H1 (cell line): ENCODE measurements around the gene ZBTB18. TPM values are rescaled to one million over a fixed set of nuclear protein-coding genes. Genes with fewer than 3 reads are reported as not detected.
A peak's percentile ranks its signal among the peaks of the same experiment; 100 is the strongest.

Experiments used
- CTCF ChIA-PET: fragments of 300-600 bp; sonication (Branson Sonifier 250); formaldehyde crosslinking; loops from one replicate; lab custom pipeline; 2021; ENCODE audit not compliant: partially characterized antibody; lab: Charles Lee
- POLR2A ChIA-PET: fragments of 300-600 bp; sonication (Branson Sonifier 250); formaldehyde crosslinking; loops from one replicate; lab custom pipeline; 2021; ENCODE audit warnings: inconsistent platforms; ENCODE audit not compliant: partially characterized antibody; lab: Charles Lee
- DNase-seq, 2 experiments: peaks; one replicate each; pipeline versions ENCODE4 v3.0.0 to v3.0.0-alpha.2; 2010 to 2022; ENCODE audit warnings: low spot score in 2 of 2, low read depth in 1 of 2, mixed read lengths in 1 of 2
- FAIRE-seq: peaks from 2 replicates; lab custom pipeline; 2011; peaks lifted over from hg19 to GRCh38; lab: Jason Lieb, UNC
- H2AFZ ChIP-seq: 2 replicates; pipeline ENCODE4 v1.8.1; 2012; ENCODE audit warnings: low read length, inconsistent platforms
- H2AK5ac ChIP-seq: 2 replicates; pipeline ENCODE4 v1.6.1; 2013; ENCODE audit warnings: low read depth, low read length
- H2BK120ac ChIP-seq: replicated peaks from 2 replicates; pipeline ENCODE3; 2013; ENCODE audit warnings: low read depth, low read length, inconsistent platforms
- H2BK12ac ChIP-seq: 2 replicates; pipeline ENCODE4 v1.6.1; 2013; ENCODE audit warnings: low read depth, low read length
- H2BK15ac ChIP-seq: 2 replicates; pipeline ENCODE4 v1.6.1; 2013; ENCODE audit warnings: low read length
- H2BK20ac ChIP-seq: 2 replicates; pipeline ENCODE4 v1.6.1; 2013; ENCODE audit warnings: low read length
- H2BK5ac ChIP-seq: 2 replicates; pipeline ENCODE4 v1.6.1; 2013; ENCODE audit warnings: low read depth, low read length
- H3K14ac ChIP-seq: 2 replicates; pipeline ENCODE4 v1.6.1; 2013; ENCODE audit warnings: inconsistent platforms; ENCODE audit not compliant: insufficient read length
- H3K18ac ChIP-seq: 2 replicates; pipeline ENCODE4 v1.6.1; 2013; ENCODE audit warnings: low read length; ENCODE audit errors: extremely low read depth
- H3K23ac ChIP-seq: 2 replicates; pipeline ENCODE4 v1.6.1; 2013; ENCODE audit warnings: inconsistent platforms; ENCODE audit not compliant: insufficient read length
- H3K23me2 ChIP-seq: 2 replicates; pipeline ENCODE4 v1.6.1; 2013; ENCODE audit warnings: low read depth, low read length
- H3K27ac ChIP-seq: 2 replicates; pipeline ENCODE4 v1.6.1; 2011; ENCODE audit warnings: low read depth, low read length, inconsistent platforms
- H3K27me3 ChIP-seq, 4 experiments: replicated peaks in 1 of 4; 1 replicate in 1 of 4; 2 replicates in 3 of 4; pipeline versions ENCODE4 v1.6.1 to v1.8.1; 2011 to 2013; ENCODE audit warnings: low read length in 3 of 4, mild to moderate bottlenecking in 3 of 4, inconsistent platforms in 2 of 4, mixed read lengths in 2 of 4, moderate library complexity in 1 of 4; ENCODE audit not compliant: control insufficient read depth in 3 of 4, insufficient read depth in 3 of 4; ENCODE audit errors: extremely low read depth in 1 of 4
- H3K36me3 ChIP-seq, 4 experiments: 2 replicates each; pipeline versions ENCODE4 v1.6.1 to v1.8.1; 2011 to 2013; ENCODE audit warnings: mild to moderate bottlenecking in 4 of 4, low read length in 3 of 4, moderate library complexity in 2 of 4, control low read depth in 1 of 4, inconsistent platforms in 1 of 4; ENCODE audit not compliant: insufficient read depth in 4 of 4, control insufficient read depth in 2 of 4
- H3K4ac ChIP-seq: replicated peaks from 2 replicates; pipeline ENCODE3; 2013; ENCODE audit warnings: low read length, low read depth, mixed read lengths, inconsistent platforms; ENCODE audit not compliant: insufficient read length
- H3K4me1 ChIP-seq, 4 experiments: replicated peaks in 1 of 4; 1 replicate in 1 of 4; 2 replicates in 3 of 4; pipeline versions ENCODE4 v1.6.1 to v1.8.1; 2011 to 2013; ENCODE audit warnings: low read length in 3 of 4, inconsistent platforms in 2 of 4, mixed read lengths in 1 of 4; ENCODE audit not compliant: insufficient read depth in 4 of 4, control insufficient read depth in 3 of 4
- H3K4me2 ChIP-seq, 2 experiments: 2 replicates each; pipeline versions ENCODE4 v1.6.1 to v1.8.1; 2011 to 2013; ENCODE audit warnings: low read depth in 2 of 2, low read length in 2 of 2, control low read depth in 1 of 2, inconsistent platforms in 1 of 2, mild to moderate bottlenecking in 1 of 2; ENCODE audit not compliant: insufficient read depth in 1 of 2
- H3K4me3 ChIP-seq, 4 experiments: fragments of 200-600, 300-600 bp in 1 of 4; sonication (generic), shearing (Covaris generic), sonication (Bioruptor Twin) in 1 of 4; 2 replicates each; pipeline versions ENCODE4 v1.5.1 to v1.8.1; 2011 to 2016; ENCODE audit warnings: low read length in 4 of 4, low read depth in 3 of 4, control low read depth in 2 of 4, inconsistent platforms in 2 of 4, mild to moderate bottlenecking in 2 of 4, mixed read lengths in 1 of 4, moderate library complexity in 1 of 4; ENCODE audit not compliant: insufficient read depth in 2 of 4; ENCODE audit errors: extremely low read depth in 1 of 4
- H3K56ac ChIP-seq: replicated peaks from 2 replicates; pipeline ENCODE3; 2013; ENCODE audit warnings: low read depth, mild to moderate bottlenecking, mixed read lengths, low read length, inconsistent platforms; ENCODE audit not compliant: insufficient read length
- H3K79me1 ChIP-seq: 2 replicates; pipeline ENCODE4 v1.6.1; 2013; ENCODE audit warnings: low read depth, low read length, control low read depth
- H3K79me2 ChIP-seq, 2 experiments: 2 replicates each; pipeline versions ENCODE4 v1.6.1 to v1.8.1; 2012 to 2013; ENCODE audit warnings: low read length in 2 of 2, mild to moderate bottlenecking in 2 of 2, inconsistent platforms in 1 of 2; ENCODE audit not compliant: insufficient read depth in 2 of 2, control insufficient read depth in 1 of 2
- H3K9ac ChIP-seq, 4 experiments: replicated peaks in 1 of 4; 1 replicate in 1 of 4; 2 replicates in 3 of 4; pipeline versions ENCODE4 v1.6.1 to v1.8.1; 2011 to 2013; ENCODE audit warnings: low read depth in 3 of 4, low read length in 3 of 4, control low read depth in 2 of 4, mild to moderate bottlenecking in 2 of 4, moderate library complexity in 2 of 4, inconsistent platforms in 1 of 4; ENCODE audit errors: extremely low read depth in 1 of 4
- H3K9me3 ChIP-seq, 2 experiments: 2 replicates each; pipeline versions ENCODE4 v1.6.1 to v1.8.1; 2012 to 2013; ENCODE audit warnings: mild to moderate bottlenecking in 2 of 2, moderate library complexity in 2 of 2, control low read depth in 1 of 2, inconsistent platforms in 1 of 2, low read depth in 1 of 2, low read length in 1 of 2, mixed read lengths in 1 of 2; ENCODE audit not compliant: insufficient read depth in 2 of 2
- H4K20me1 ChIP-seq, 2 experiments: replicated peaks in 1 of 2; 2 replicates each; pipeline versions ENCODE3 to v1.8.1; 2011 to 2013; ENCODE audit warnings: inconsistent platforms in 2 of 2, low read length in 2 of 2, mild to moderate bottlenecking in 1 of 2; ENCODE audit not compliant: insufficient read depth in 2 of 2, control insufficient read depth in 1 of 2
- H4K5ac ChIP-seq: 2 replicates; pipeline ENCODE4 v1.6.1; 2013; ENCODE audit warnings: low read length, low read depth, mixed read lengths, inconsistent platforms; ENCODE audit not compliant: insufficient read length
- H4K8ac ChIP-seq: 2 replicates; pipeline ENCODE4 v1.8.0; 2013; ENCODE audit warnings: mild to moderate bottlenecking, moderate library complexity, low read length, inconsistent platforms; ENCODE audit not compliant: insufficient read depth; ENCODE audit errors: extremely low read depth
- H4K91ac ChIP-seq: replicated peaks from 2 replicates; pipeline ENCODE3; 2013; ENCODE audit warnings: low read length, mixed read lengths, inconsistent platforms; ENCODE audit not compliant: insufficient read length
- CEBPB ChIP-seq: IDR thresholded peaks from 2 replicates; pipeline ENCODE4 v1.6.1; 2012; ENCODE audit warnings: low read depth, low read length
- CHD1 ChIP-seq: IDR thresholded peaks from 2 replicates; pipeline ENCODE4 v1.6.1; 2012; ENCODE audit warnings: low read depth, low read length, improper control_type of control experiment
- CTBP2 ChIP-seq: IDR thresholded peaks from 2 replicates; pipeline ENCODE4 v1.7.0; 2011; ENCODE audit warnings: borderline replicate concordance, mild to moderate bottlenecking, moderate library complexity, mixed read lengths, low read length; ENCODE audit not compliant: insufficient read depth, insufficient read length
- HDAC2 ChIP-seq, 2 experiments: fragments of 300-600 bp in 1 of 2; sonication (generic) in 1 of 2; IDR thresholded peaks; 2 replicates each; pipeline ENCODE4 v1.6.1; 2011 to 2012; ENCODE audit warnings: low read depth in 2 of 2, low read length in 2 of 2, mild to moderate bottlenecking in 2 of 2, moderate library complexity in 2 of 2, borderline replicate concordance in 1 of 2, inconsistent platforms in 1 of 2
- MAFK ChIP-seq: IDR thresholded peaks from 2 replicates; pipeline ENCODE4 v1.6.1; 2012; ENCODE audit warnings: low read depth, mild to moderate bottlenecking, improper control_type of control experiment, low read length
- MAX ChIP-seq: IDR thresholded peaks from 2 replicates; pipeline ENCODE4 v1.6.1; 2012; ENCODE audit warnings: inconsistent platforms
- POLR2AphosphoS5 ChIP-seq: IDR thresholded peaks from 2 replicates; pipeline ENCODE4 v1.6.1; 2011; ENCODE audit warnings: low read depth, low read length
- RAD21 ChIP-seq, 2 experiments: IDR thresholded peaks in 1 of 2; conservative IDR thresholded peaks in 1 of 2; 2 replicates each; pipeline ENCODE4 v1.6.1; 2011; ENCODE audit warnings: low read depth in 2 of 2, low read length in 2 of 2, improper control_type of control experiment in 1 of 2, inconsistent platforms in 1 of 2, mild to moderate bottlenecking in 1 of 2, moderate library complexity in 1 of 2
- SAP30 ChIP-seq: fragments of 300-600 bp; sonication (generic); IDR thresholded peaks from 2 replicates; pipeline ENCODE4 v1.7.1; 2012; ENCODE audit warnings: low read length, moderate library complexity, mild to moderate bottlenecking, inconsistent platforms; ENCODE audit not compliant: insufficient read depth, insufficient replicate concordance
- SP1 ChIP-seq: IDR thresholded peaks from 2 replicates; pipeline ENCODE4 v1.6.1; 2011; ENCODE audit warnings: low read depth, low read length
- TAF1 ChIP-seq: IDR thresholded peaks from 2 replicates; pipeline ENCODE4 v1.6.1; 2011; ENCODE audit warnings: mild to moderate bottlenecking, low read depth, low read length
- WGBS, 2 experiments: shearing (Covaris generic) in 1 of 2; methylation state at CpG; one replicate each; pipeline versions ENCODE4 v1.1.6 to v1.1.7; 2013 to 2015; ENCODE audit warnings: low lambda C conversion rate in 2 of 2, mixed read lengths in 2 of 2, inconsistent platforms in 1 of 2, low coverage in 1 of 2, missing lambda C conversion rate in 1 of 2; ENCODE audit not compliant: insufficient replicate concordance in 2 of 2, insufficient coverage in 1 of 2, insufficient read length in 1 of 2; ENCODE audit errors: extremely low coverage in 1 of 2, missing lambda C conversion rate in 1 of 2; 5-methylcytosine and 5-hydroxymethylcytosine counted together
- polyA plus RNA-seq, 7 experiments: library from polyadenylated mRNA; depleted of rRNA in 3 of 7; stranded (reverse) in 5 of 7; unstranded in 2 of 7; fragments of >200 nt in 5 of 7; fragments of 200-250 nt in 2 of 7; gene quantifications; 1 replicate in 5 of 7; 2 replicates in 1 of 7; 4 replicates in 1 of 7; pipeline versions ENCODE4 v1.2.1 to v1.2.3, GENCODE V29; 2011 to 2013; ENCODE audit warnings: missing spikeins in 2 of 7, mixed read lengths in 2 of 7
- total RNA-seq: library from RNA; stranded (reverse); fragmentation: NEBNext Ultra II Directional; extraction: Animal tissue kit (Norgen Biotek cat#: 25700); gene quantifications from 2 replicates; pipeline ENCODE4 v1.2.1, GENCODE V29; 2021

ZBTB18 gene
- total and polyA plus RNA-seq, 2 of the 8 experiments (the other 6 are each of a cell fraction or from before 2014, with no cell fraction given) = 8.5 to 14.4 TPM

- H2BK5ac ChIP-seq = no peak overlapping the region
- no peak overlapping the region for H3K14ac ChIP-seq
- DNase-seq (peak in 1 of 2 experiments; percentile 33), FAIRE-seq (no peak)
- H4K8ac ChIP-seq = no peak overlapping the region
- H3K36me3 ChIP-seq = peaks cover 3 to 19% (median 12%) of the 10 kb centered on the region in 4 experiments; a peak in 6 of 8 replicates
- no peak overlapping the region for H3K56ac ChIP-seq
- no peak overlapping the region for H4K91ac ChIP-seq
- H3K4me2 ChIP-seq = peak overlapping the region in 1 of 2 experiments; percentile 32; a peak in 2 of 4 replicates
- peaks cover 2% of the 10 kb centered on the region; the same call in 1 of the 2 replicates for H3K79me1 ChIP-seq
- WGBS, 2 experiments = 69% methylated on average over 5 of the region's 5 CpGs; no CpG with 5 or more reads in 1 of the 2 experiments
- no peak overlapping the region for H2AK5ac ChIP-seq
- no peak overlapping the region for H3K4ac ChIP-seq
- peaks cover 13 to 20% of the 10 kb centered on the region in 2 experiments for H4K20me1 ChIP-seq
- H3K18ac ChIP-seq = no peak overlapping the region
- no peak overlapping the region for H3K23ac ChIP-seq
- H4K5ac ChIP-seq = no peak overlapping the region
- no peak overlapping the region for H2AFZ ChIP-seq
- H3K27ac ChIP-seq = no peak overlapping the region
- H3K4me3 ChIP-seq = no peak overlapping the region
- no peak overlapping the region for H2BK20ac ChIP-seq
- peaks cover 0 to 15% (median 7%) of the 10 kb centered on the region in 4 experiments; a peak in 6 of 7 replicates for H3K4me1 ChIP-seq
- no peak overlapping the region for H3K9ac ChIP-seq
- H3K27me3 ChIP-seq = peaks cover 0 to 8% (median 5%) of the 10 kb centered on the region in 4 experiments; a peak in 3 of 7 replicates
- no peak overlapping the region for H2BK120ac ChIP-seq
- peaks cover 0 to 50% of the 10 kb centered on the region in 2 experiments; a peak in 2 of 4 replicates for H3K79me2 ChIP-seq
- no peaks in the 10 kb centered on the region for H3K9me3 ChIP-seq
- no peak overlapping the region for H2BK12ac ChIP-seq
- ChIA-PET POLR2A (interaction anchor here (1.4 to 2.5 kb wide), 2 partner anchors 11 to 37 kb away, joined by 3 to 8 read pairs; no protein-coding TSS in a partner anchor), CTCF (interaction anchor here (0.6 to 1.5 kb wide), 4 partner anchors 13 to 302 kb away, joined by 3 to 4 read pairs (median 3); no protein-coding TSS in a partner anchor)
- no peak overlapping the region for H2BK15ac ChIP-seq
- H3K23me2 ChIP-seq = peaks cover 14% of the 10 kb centered on the region
- no peak for TF ChIP-seq RAD21 (IDR thresholded peaks at IDR 0.05 in 1 of 2, conservative IDR thresholded peaks at IDR 0.05 in 1 of 2; ENCODE audit: low read depth in 2 of 2, low read length in 2 of 2)
- TF ChIP-seq SAP30 = no peak
- no peak for TF ChIP-seq TAF1
- no peak for TF ChIP-seq CEBPB
- TF ChIP-seq SP1 = no peak
- TF ChIP-seq CTBP2 = no peak
- TF ChIP-seq MAX = no peak
- no peak for TF ChIP-seq POLR2AphosphoS5
- no peak for TF ChIP-seq CHD1
- no peak for TF ChIP-seq HDAC2 (IDR thresholded peaks at IDR 0.05; ENCODE audit: borderline replicate concordance in 1 of 2, low read depth in 2 of 2, low read length in 2 of 2)
- TF ChIP-seq MAFK = no peak
Measured at GRCh38 chr1:244052016-244052727, 1.1 kb downstream of the ZBTB18 start.
